HEK293 (cell line): ENCODE results near the gene DDX42.
A peak's percentile ranks its signal among the peaks of the same experiment; 100 is the strongest.

Experiments used
- EGR2 ChIP-seq: fragments of 450-650 bp; formaldehyde crosslinking; IDR thresholded peaks from 2 replicates; pipeline ENCODE4 v1.5.1; 2016; ENCODE audit warnings: low read depth, missing biosample characterization, missing genetic modification characterization
- HOXA7 ChIP-seq: sonication (generic); formaldehyde crosslinking; IDR thresholded peaks from 2 replicates; pipeline ENCODE4 v1.8.1; 2022; ENCODE audit warnings: missing genetic modification reagents, borderline replicate concordance
- IKZF3 ChIP-seq: fragments of 450-650 bp; IDR thresholded peaks from 2 replicates; pipeline ENCODE4 v1.5.0; 2018; ENCODE audit warnings: missing biosample characterization, mild to moderate bottlenecking, missing genetic modification characterization, moderate library complexity
- PBX3 ChIP-seq: sonication (generic); formaldehyde crosslinking; IDR thresholded peaks from 2 replicates; pipeline ENCODE4 v1.8.1; 2022; ENCODE audit warnings: mild to moderate bottlenecking, moderate library complexity, missing genetic modification reagents
- REST ChIP-seq: fragments of 450-650 bp; formaldehyde crosslinking; IDR thresholded peaks from 2 replicates; pipeline ENCODE4 v1.5.1; 2016; ENCODE audit warnings: missing biosample characterization, missing genetic modification characterization
- SP3 ChIP-seq: fragments of 450-650 bp; formaldehyde crosslinking; IDR thresholded peaks from 2 replicates; pipeline ENCODE4 v1.5.1; 2016; ENCODE audit warnings: missing biosample characterization, missing genetic modification characterization
- YY1 ChIP-seq: fragments of 450-650 bp; formaldehyde crosslinking; IDR thresholded peaks from 2 replicates; pipeline ENCODE4 v1.5.1; 2018; ENCODE audit warnings: missing biosample characterization, missing genetic modification characterization
- YY2 ChIP-seq: fragments of 450-650 bp; formaldehyde crosslinking; IDR thresholded peaks from 2 replicates; pipeline ENCODE4 v1.5.1; 2016; ENCODE audit warnings: missing biosample characterization, missing genetic modification characterization
- ZBTB17 ChIP-seq: fragments of 450-650 bp; formaldehyde crosslinking; IDR thresholded peaks from 2 replicates; pipeline ENCODE4 v1.5.1; 2016; ENCODE audit warnings: missing biosample characterization, missing genetic modification characterization
- ZBTB44 ChIP-seq: fragments of 450-650 bp; IDR thresholded peaks from 2 replicates; pipeline ENCODE4 v1.5.1; 2018; ENCODE audit warnings: missing biosample characterization, mild to moderate bottlenecking, missing genetic modification characterization
- ZBTB48 ChIP-seq: fragments of 450-650 bp; formaldehyde crosslinking; IDR thresholded peaks from 2 replicates; pipeline ENCODE4 v1.5.1; 2016; ENCODE audit warnings: missing biosample characterization, missing genetic modification characterization
- ZNF155 ChIP-seq: fragments of 450-650 bp; formaldehyde crosslinking; IDR thresholded peaks from 2 replicates; pipeline ENCODE4 v1.5.1; 2016; ENCODE audit warnings: missing biosample characterization, missing genetic modification characterization
- ZNF174 ChIP-seq: fragments of 450-650 bp; formaldehyde crosslinking; IDR thresholded peaks from 2 replicates; pipeline ENCODE4 v1.5.0; 2017; ENCODE audit warnings: missing biosample characterization, mild to moderate bottlenecking, missing genetic modification characterization
- ZNF26 ChIP-seq: fragments of 450-650 bp; formaldehyde crosslinking; IDR thresholded peaks from 2 replicates; pipeline ENCODE4 v1.5.1; 2016; ENCODE audit warnings: missing biosample characterization, missing genetic modification characterization
- ZNF324 ChIP-seq: fragments of 450-650 bp; formaldehyde crosslinking; IDR thresholded peaks from 2 replicates; pipeline ENCODE4 v1.5.1; 2016; ENCODE audit warnings: missing biosample characterization, missing genetic modification characterization
- ZNF341 ChIP-seq: fragments of 450-650 bp; formaldehyde crosslinking; IDR thresholded peaks from 2 replicates; pipeline ENCODE4; 2016; ENCODE audit warnings: low read depth, missing biosample characterization, missing genetic modification characterization
- ZNF501 ChIP-seq: fragments of 450-650 bp; formaldehyde crosslinking; IDR thresholded peaks from 2 replicates; pipeline ENCODE4 v1.5.1; 2016; ENCODE audit warnings: missing biosample characterization, missing genetic modification characterization
- ZNF513 ChIP-seq: fragments of 450-650 bp; IDR thresholded peaks from 2 replicates; pipeline ENCODE4 v1.5.1; 2018; ENCODE audit warnings: missing biosample characterization, missing genetic modification characterization
- ZNF518A ChIP-seq: fragments of 450-650 bp; formaldehyde crosslinking; conservative IDR thresholded peaks from 2 replicates; pipeline ENCODE4 v1.5.1; 2016; ENCODE audit warnings: low read depth, missing biosample characterization, missing genetic modification characterization
- ZNF548 ChIP-seq: fragments of 450-650 bp; formaldehyde crosslinking; IDR thresholded peaks from 2 replicates; pipeline ENCODE4 v1.5.1; 2016; ENCODE audit warnings: missing biosample characterization, missing genetic modification characterization
- ZNF639 ChIP-seq: fragments of 450-650 bp; formaldehyde crosslinking; IDR thresholded peaks from 2 replicates; pipeline ENCODE4 v1.5.1; 2016; ENCODE audit warnings: missing biosample characterization, missing genetic modification characterization
- ZNF701 ChIP-seq: fragments of 450-650 bp; formaldehyde crosslinking; IDR thresholded peaks from 2 replicates; pipeline ENCODE4 v1.5.1; 2016; ENCODE audit warnings: missing biosample characterization, missing genetic modification characterization

Gene DDX42

GRCh38 chr17:63848834-63849689, 75.1 kb downstream of the DDX42 start (continued):
- TF ChIP-seq ZNF518A, result 0 out of 2 replicates have a peak, but pooled peaks have one; percentile 21
- TF ChIP-seq ZNF701 (tag by site-specific recombination), result no peak
- no peak for TF ChIP-seq ZNF155 (tag by site-specific recombination)
- TF ChIP-seq ZNF174 (tag by site-specific recombination), result 0 out of 2 replicates have a peak, but pooled peaks have one; percentile 25
- TF ChIP-seq ZBTB17, result no peak
- peak; percentile 79 for TF ChIP-seq ZNF513
- TF ChIP-seq ZNF26 (tag by site-specific recombination), result no peak
- TF ChIP-seq ZNF324, result peak; percentile 64; the same call in 1 of the 2 replicates
- no peak for TF ChIP-seq EGR2 (tag by site-specific recombination)
- no peak for TF ChIP-seq HOXA7 (CRISPR knock-in tag)
- TF ChIP-seq ZNF341 (tag by site-specific recombination), result no peak
- TF ChIP-seq PBX3 (CRISPR knock-in tag), result 0 out of 2 replicates have a peak, but pooled peaks have one; percentile 56
- peak; percentile 36; the same call in 1 of the 2 replicates for TF ChIP-seq SP3 (tag by site-specific recombination)
- TF ChIP-seq YY1 (tag by site-specific recombination), result no peak
- peak; percentile 48; the same call in 1 of the 2 replicates for TF ChIP-seq ZBTB48
- no peak for TF ChIP-seq ZNF639 (tag by site-specific recombination)
- TF ChIP-seq REST (tag by site-specific recombination), result no peak
- no peak for TF ChIP-seq ZNF548 (tag by site-specific recombination)
- TF ChIP-seq IKZF3 (tag by site-specific recombination), result no peak
- TF ChIP-seq YY2, result no peak
- 0 out of 2 replicates have a peak, but pooled peaks have one; percentile 50 for TF ChIP-seq ZNF501 (tag by site-specific recombination)
- no peak for TF ChIP-seq ZBTB44 (tag by site-specific recombination)
